K562 (cell line): ENCODE results near the gene PUS3. TPM values are rescaled to one million over a fixed set of nuclear protein-coding genes. Genes with fewer than 3 reads are reported as not detected.

Experiments used
- ELF1 ChIP-seq: fragments of 200-800 bp; sonication (Bioruptor generic); IDR thresholded peaks from 2 replicates; pipeline ENCODE4 v1.6.1; 2016; ENCODE audit warnings: missing genetic modification characterization, missing compliant biosample characterization
- ELF2 ChIP-seq: fragments of 250-450 bp; sonication (Bioruptor Pico); IDR thresholded peaks from 2 replicates; pipeline ENCODE4 v1.5.0; 2021; ENCODE audit warnings: mild to moderate bottlenecking
- KLF13 ChIP-seq: fragments of 450-650 bp; IDR thresholded peaks from 2 replicates; pipeline ENCODE4 v1.6.1; 2016; ENCODE audit warnings: missing genetic modification characterization, low read depth, mild to moderate bottlenecking, missing compliant biosample characterization, moderate library complexity, borderline replicate concordance
- MYNN ChIP-seq, 2 experiments: sonication (generic); formaldehyde crosslinking in 1 of 2; IDR thresholded peaks; 2 replicates each; pipeline versions ENCODE4 v1.5.0 to v1.6.1; 2016 to 2020; ENCODE audit warnings: antibody characterized with exemption in 1 of 2, missing genetic modification reagents in 1 of 2
- ZNF444 ChIP-seq: fragments of 250-450 bp; sonication (Bioruptor Pico); IDR thresholded peaks from 2 replicates; pipeline ENCODE4 v1.4.0; 2020; ENCODE audit warnings: mild to moderate bottlenecking, moderate library complexity
- polyA plus RNA-seq, 8 experiments: library from polyadenylated mRNA; depleted of rRNA in 4 of 8; stranded (reverse) in 5 of 8; unstranded in 3 of 8; fragments of >200 nt; fragmentation: Nextera tagmentation in 2 of 8; fragmentation: Illumina TruSeq in 1 of 8; extraction: Ambion mirVana in 2 of 8; extraction: Trizol in 1 of 8; gene quantifications; 2 replicates each; pipeline versions ENCODE4 v1.2.1 to v1.2.3, GENCODE V29; 2011 to 2014; ENCODE audit warnings: inconsistent platforms in 1 of 8, missing spikeins in 1 of 8
- total RNA-seq, 7 experiments: library from RNA; depleted of rRNA in 6 of 7; stranded (reverse); fragments of >200 nt in 6 of 7; fragmentation: Illumina TruSeq in 2 of 7; extraction: Trizol in 2 of 7; gene quantifications; 2 replicates each; pipeline versions ENCODE4 v1.2.1 to v1.2.3, GENCODE V29; 2011 to 2021; ENCODE audit warnings: low replicate concordance in 1 of 7
- TF ChIP-seq, protein P1 (sequence below): fragments of 200-600 bp; sonication (generic); IDR thresholded peaks from one replicate; pipeline ENCODE4 v1.6.1; 2012; ENCODE audit warnings: mild to moderate bottlenecking, low read depth, low read length, inconsistent platforms
- TF ChIP-seq, protein P2 (sequence below): sonication (generic); formaldehyde crosslinking; IDR thresholded peaks from 2 replicates; pipeline ENCODE4 v1.8.1; 2023; ENCODE audit warnings: mild to moderate bottlenecking, missing genetic modification reagents, moderate library complexity
- TF ChIP-seq, protein P3 (sequence below): fragments of 250-450 bp; sonication (Bioruptor Pico); IDR thresholded peaks from 2 replicates; pipeline ENCODE4 v1.4.0; 2020

PUS3 gene
- total and polyA plus RNA-seq, 9 of the 15 experiments (the other 6 are each of a cell fraction or from before 2014, with no cell fraction given), result 16.5 to 49.2 (median 35.9) TPM

DNA sequence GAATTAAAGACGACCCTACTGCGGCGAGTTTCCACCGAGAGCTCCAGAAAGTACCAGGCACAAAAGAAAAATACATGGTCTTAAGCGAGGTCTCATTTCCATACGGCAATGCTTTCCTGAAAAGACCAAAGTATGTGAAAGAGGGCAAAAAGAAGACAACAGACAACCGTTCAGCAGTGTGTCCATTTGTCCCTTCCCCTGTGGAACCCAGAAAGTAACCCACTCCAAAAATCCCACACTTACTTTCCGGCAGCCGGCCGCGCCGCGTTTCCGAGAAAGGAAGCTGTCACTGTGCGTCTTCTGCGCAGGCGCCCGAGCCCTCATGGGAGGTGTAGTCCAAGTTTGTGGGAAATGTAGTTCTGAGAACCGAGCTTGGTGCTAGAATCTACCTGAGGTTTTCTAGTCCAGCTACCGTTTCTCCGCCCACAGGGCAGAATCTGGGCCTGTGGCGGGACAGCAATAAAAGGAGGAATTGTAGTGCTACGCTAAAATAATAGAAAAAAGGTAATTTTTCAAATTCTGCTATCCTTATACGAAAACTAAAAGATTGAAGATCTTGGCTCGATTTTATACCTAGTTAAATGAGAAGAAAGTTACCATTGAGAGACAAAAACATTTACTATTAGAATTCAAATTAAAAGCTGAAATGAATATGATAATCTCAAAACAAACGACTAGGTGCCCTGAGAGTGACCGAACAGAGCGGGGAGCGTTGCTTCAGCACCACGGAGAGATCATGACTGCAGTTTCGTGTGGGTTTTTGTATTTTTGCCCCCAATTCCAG lies at the start of gene PUS3 (continued):
- TF ChIP-seq, protein P1, sequence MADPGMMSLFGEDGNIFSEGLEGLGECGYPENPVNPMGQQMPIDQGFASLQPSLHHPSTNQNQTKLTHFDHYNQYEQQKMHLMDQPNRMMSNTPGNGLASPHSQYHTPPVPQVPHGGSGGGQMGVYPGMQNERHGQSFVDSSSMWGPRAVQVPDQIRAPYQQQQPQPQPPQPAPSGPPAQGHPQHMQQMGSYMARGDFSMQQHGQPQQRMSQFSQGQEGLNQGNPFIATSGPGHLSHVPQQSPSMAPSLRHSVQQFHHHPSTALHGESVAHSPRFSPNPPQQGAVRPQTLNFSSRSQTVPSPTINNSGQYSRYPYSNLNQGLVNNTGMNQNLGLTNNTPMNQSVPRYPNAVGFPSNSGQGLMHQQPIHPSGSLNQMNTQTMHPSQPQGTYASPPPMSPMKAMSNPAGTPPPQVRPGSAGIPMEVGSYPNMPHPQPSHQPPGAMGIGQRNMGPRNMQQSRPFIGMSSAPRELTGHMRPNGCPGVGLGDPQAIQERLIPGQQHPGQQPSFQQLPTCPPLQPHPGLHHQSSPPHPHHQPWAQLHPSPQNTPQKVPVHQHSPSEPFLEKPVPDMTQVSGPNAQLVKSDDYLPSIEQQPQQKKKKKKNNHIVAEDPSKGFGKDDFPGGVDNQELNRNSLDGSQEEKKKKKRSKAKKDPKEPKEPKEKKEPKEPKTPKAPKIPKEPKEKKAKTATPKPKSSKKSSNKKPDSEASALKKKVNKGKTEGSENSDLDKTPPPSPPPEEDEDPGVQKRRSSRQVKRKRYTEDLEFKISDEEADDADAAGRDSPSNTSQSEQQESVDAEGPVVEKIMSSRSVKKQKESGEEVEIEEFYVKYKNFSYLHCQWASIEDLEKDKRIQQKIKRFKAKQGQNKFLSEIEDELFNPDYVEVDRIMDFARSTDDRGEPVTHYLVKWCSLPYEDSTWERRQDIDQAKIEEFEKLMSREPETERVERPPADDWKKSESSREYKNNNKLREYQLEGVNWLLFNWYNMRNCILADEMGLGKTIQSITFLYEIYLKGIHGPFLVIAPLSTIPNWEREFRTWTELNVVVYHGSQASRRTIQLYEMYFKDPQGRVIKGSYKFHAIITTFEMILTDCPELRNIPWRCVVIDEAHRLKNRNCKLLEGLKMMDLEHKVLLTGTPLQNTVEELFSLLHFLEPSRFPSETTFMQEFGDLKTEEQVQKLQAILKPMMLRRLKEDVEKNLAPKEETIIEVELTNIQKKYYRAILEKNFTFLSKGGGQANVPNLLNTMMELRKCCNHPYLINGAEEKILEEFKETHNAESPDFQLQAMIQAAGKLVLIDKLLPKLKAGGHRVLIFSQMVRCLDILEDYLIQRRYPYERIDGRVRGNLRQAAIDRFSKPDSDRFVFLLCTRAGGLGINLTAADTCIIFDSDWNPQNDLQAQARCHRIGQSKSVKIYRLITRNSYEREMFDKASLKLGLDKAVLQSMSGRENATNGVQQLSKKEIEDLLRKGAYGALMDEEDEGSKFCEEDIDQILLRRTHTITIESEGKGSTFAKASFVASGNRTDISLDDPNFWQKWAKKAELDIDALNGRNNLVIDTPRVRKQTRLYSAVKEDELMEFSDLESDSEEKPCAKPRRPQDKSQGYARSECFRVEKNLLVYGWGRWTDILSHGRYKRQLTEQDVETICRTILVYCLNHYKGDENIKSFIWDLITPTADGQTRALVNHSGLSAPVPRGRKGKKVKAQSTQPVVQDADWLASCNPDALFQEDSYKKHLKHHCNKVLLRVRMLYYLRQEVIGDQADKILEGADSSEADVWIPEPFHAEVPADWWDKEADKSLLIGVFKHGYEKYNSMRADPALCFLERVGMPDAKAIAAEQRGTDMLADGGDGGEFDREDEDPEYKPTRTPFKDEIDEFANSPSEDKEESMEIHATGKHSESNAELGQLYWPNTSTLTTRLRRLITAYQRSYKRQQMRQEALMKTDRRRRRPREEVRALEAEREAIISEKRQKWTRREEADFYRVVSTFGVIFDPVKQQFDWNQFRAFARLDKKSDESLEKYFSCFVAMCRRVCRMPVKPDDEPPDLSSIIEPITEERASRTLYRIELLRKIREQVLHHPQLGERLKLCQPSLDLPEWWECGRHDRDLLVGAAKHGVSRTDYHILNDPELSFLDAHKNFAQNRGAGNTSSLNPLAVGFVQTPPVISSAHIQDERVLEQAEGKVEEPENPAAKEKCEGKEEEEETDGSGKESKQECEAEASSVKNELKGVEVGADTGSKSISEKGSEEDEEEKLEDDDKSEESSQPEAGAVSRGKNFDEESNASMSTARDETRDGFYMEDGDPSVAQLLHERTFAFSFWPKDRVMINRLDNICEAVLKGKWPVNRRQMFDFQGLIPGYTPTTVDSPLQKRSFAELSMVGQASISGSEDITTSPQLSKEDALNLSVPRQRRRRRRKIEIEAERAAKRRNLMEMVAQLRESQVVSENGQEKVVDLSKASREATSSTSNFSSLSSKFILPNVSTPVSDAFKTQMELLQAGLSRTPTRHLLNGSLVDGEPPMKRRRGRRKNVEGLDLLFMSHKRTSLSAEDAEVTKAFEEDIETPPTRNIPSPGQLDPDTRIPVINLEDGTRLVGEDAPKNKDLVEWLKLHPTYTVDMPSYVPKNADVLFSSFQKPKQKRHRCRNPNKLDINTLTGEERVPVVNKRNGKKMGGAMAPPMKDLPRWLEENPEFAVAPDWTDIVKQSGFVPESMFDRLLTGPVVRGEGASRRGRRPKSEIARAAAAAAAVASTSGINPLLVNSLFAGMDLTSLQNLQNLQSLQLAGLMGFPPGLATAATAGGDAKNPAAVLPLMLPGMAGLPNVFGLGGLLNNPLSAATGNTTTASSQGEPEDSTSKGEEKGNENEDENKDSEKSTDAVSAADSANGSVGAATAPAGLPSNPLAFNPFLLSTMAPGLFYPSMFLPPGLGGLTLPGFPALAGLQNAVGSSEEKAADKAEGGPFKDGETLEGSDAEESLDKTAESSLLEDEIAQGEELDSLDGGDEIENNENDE, result no peak
- TF ChIP-seq, protein P2, sequence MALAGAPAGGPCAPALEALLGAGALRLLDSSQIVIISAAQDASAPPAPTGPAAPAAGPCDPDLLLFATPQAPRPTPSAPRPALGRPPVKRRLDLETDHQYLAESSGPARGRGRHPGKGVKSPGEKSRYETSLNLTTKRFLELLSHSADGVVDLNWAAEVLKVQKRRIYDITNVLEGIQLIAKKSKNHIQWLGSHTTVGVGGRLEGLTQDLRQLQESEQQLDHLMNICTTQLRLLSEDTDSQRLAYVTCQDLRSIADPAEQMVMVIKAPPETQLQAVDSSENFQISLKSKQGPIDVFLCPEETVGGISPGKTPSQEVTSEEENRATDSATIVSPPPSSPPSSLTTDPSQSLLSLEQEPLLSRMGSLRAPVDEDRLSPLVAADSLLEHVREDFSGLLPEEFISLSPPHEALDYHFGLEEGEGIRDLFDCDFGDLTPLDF (CRISPR knock-in tag), result no peak
- no peak for TF ChIP-seq MYNN (IDR thresholded peaks at IDR 0.05)
- no peak for TF ChIP-seq MYNN (CRISPR knock-in tag; IDR thresholded peaks at IDR 0.05)
- TF ChIP-seq ZNF444 (CRISPR knock-in tag), result no peak
- no peak for TF ChIP-seq ELF2 (CRISPR knock-in tag)
- TF ChIP-seq, protein P3, sequence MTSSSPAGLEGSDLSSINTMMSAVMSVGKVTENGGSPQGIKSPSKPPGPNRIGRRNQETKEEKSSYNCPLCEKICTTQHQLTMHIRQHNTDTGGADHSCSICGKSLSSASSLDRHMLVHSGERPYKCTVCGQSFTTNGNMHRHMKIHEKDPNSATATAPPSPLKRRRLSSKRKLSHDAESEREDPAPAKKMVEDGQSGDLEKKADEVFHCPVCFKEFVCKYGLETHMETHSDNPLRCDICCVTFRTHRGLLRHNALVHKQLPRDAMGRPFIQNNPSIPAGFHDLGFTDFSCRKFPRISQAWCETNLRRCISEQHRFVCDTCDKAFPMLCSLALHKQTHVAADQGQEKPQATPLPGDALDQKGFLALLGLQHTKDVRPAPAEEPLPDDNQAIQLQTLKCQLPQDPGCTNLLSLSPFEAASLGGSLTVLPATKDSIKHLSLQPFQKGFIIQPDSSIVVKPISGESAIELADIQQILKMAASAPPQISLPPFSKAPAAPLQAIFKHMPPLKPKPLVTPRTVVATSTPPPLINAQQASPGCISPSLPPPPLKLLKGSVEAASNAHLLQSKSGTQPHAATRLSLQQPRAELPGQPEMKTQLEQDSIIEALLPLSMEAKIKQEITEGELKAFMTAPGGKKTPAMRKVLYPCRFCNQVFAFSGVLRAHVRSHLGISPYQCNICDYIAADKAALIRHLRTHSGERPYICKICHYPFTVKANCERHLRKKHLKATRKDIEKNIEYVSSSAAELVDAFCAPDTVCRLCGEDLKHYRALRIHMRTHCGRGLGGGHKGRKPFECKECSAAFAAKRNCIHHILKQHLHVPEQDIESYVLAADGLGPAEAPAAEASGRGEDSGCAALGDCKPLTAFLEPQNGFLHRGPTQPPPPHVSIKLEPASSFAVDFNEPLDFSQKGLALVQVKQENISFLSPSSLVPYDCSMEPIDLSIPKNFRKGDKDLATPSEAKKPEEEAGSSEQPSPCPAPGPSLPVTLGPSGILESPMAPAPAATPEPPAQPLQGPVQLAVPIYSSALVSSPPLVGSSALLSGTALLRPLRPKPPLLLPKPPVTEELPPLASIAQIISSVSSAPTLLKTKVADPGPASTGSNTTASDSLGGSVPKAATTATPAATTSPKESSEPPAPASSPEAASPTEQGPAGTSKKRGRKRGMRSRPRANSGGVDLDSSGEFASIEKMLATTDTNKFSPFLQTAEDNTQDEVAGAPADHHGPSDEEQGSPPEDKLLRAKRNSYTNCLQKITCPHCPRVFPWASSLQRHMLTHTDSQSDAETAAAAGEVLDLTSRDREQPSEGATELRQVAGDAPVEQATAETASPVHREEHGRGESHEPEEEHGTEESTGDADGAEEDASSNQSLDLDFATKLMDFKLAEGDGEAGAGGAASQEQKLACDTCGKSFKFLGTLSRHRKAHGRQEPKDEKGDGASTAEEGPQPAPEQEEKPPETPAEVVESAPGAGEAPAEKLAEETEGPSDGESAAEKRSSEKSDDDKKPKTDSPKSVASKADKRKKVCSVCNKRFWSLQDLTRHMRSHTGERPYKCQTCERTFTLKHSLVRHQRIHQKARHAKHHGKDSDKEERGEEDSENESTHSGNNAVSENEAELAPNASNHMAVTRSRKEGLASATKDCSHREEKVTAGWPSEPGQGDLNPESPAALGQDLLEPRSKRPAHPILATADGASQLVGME (CRISPR knock-in tag), result no peak
- TF ChIP-seq KLF13, result no peak
- TF ChIP-seq ELF1 (tag), result 0 out of 2 replicates have a peak, but pooled peaks have one; percentile 44
